Endothelial cell of umbilical vein (primary cell): ENCODE data around the gene CDKN2B-AS1. TPM values are rescaled to one million over a fixed set of nuclear protein-coding genes. Genes with fewer than 3 reads are reported as not detected.

Experiments
- BruUV-seq: library from RNA; stranded (reverse); fragments of 400-500 nt; replicated peaks from 2 replicates; lab custom pipeline; 2021; lab: Mats Ljungman, UMichigan
- CTCF ChIA-PET: fragments of 300-600, 350-600 bp; sonication (Branson Sonifier 250); formaldehyde crosslinking; loops from one replicate; lab custom pipeline; 2021; ENCODE audit warnings: antibody characterized with exemption, inconsistent platforms; lab: Charles Lee
- POLR2A ChIA-PET: fragments of 300-600, 350-600 bp; sonication (Branson Sonifier 250); formaldehyde crosslinking; loops from one replicate; lab custom pipeline; 2021; ENCODE audit warnings: antibody characterized with exemption, inconsistent platforms; lab: Charles Lee
- DNase-seq: peaks from one replicate; pipeline ENCODE4 v3.0.0-alpha.2; 2011; ENCODE audit warnings: low read depth, low spot score
- FAIRE-seq: peaks from 2 replicates; lab custom pipeline; 2011; peaks lifted over from hg19 to GRCh38; lab: Jason Lieb, UNC
- H2AFZ ChIP-seq: 2 replicates; pipeline ENCODE4 v1.6.0; 2012; ENCODE audit warnings: low read depth, low read length, control low read depth, inconsistent platforms
- H3K27ac ChIP-seq: 2 replicates; pipeline ENCODE4 v1.5.1; 2011; ENCODE audit warnings: low read depth, mild to moderate bottlenecking, control low read depth, low read length, moderate library complexity; ENCODE audit not compliant: insufficient read depth
- H3K27me3 ChIP-seq, 2 experiments: 2 replicates each; pipeline versions ENCODE4 v1.6.0 to v1.6.1; 2011; ENCODE audit warnings: low read length in 2 of 2, mixed read lengths in 1 of 2; ENCODE audit not compliant: control insufficient read depth in 2 of 2, insufficient read depth in 2 of 2
- H3K36me3 ChIP-seq, 2 experiments: 2 replicates in 1 of 2; 3 replicates in 1 of 2; pipeline ENCODE4 v1.5.1; 2011; ENCODE audit warnings: low read length in 2 of 2, mild to moderate bottlenecking in 1 of 2, moderate library complexity in 1 of 2; ENCODE audit not compliant: control insufficient read depth in 2 of 2, insufficient read depth in 2 of 2; ENCODE audit errors: extremely low read depth in 1 of 2
- H3K4me1 ChIP-seq: 3 replicates; pipeline ENCODE4 v1.5.1; 2011; ENCODE audit warnings: mild to moderate bottlenecking, low read length; ENCODE audit not compliant: control insufficient read depth, insufficient read depth; ENCODE audit errors: extremely low read depth
- H3K4me2 ChIP-seq: 2 replicates; pipeline ENCODE4 v1.6.1; 2011; ENCODE audit warnings: low read length, control low read depth, mixed read lengths; ENCODE audit not compliant: insufficient read depth
- H3K4me3 ChIP-seq, 3 experiments: fragments of 200-600 bp in 1 of 3; sonication (generic), shearing (Covaris generic) in 1 of 3; replicated peaks in 1 of 3; 2 replicates each; pipeline ENCODE4 v1.5.1; 2011 to 2016; ENCODE audit warnings: control low read depth in 3 of 3, low read length in 3 of 3, mild to moderate bottlenecking in 2 of 3, inconsistent platforms in 1 of 3, low read depth in 1 of 3, moderate library complexity in 1 of 3; ENCODE audit not compliant: insufficient read depth in 1 of 3
- H3K79me2 ChIP-seq: 2 replicates; pipeline ENCODE4 v1.6.0; 2012; ENCODE audit warnings: low read length, inconsistent platforms; ENCODE audit not compliant: control insufficient read depth, insufficient read depth
- H3K9ac ChIP-seq: replicated peaks from 2 replicates; pipeline ENCODE3; 2011; ENCODE audit warnings: low read length, control low read depth; ENCODE audit not compliant: insufficient read depth; ENCODE audit errors: extremely low read depth
- H3K9me1 ChIP-seq: replicated peaks from 3 replicates; pipeline ENCODE4 v1.6.0; 2011; ENCODE audit warnings: mild to moderate bottlenecking, low read length; ENCODE audit not compliant: control insufficient read depth, insufficient read depth; ENCODE audit errors: extremely low read depth
- H3K9me3 ChIP-seq: replicated peaks from 2 replicates; pipeline ENCODE4 v1.5.1; 2012; ENCODE audit warnings: low read length, inconsistent platforms; ENCODE audit not compliant: control insufficient read depth, insufficient read depth
- H4K20me1 ChIP-seq: replicated peaks from 2 replicates; pipeline ENCODE3; 2011; ENCODE audit warnings: mild to moderate bottlenecking, low read length; ENCODE audit not compliant: control insufficient read depth, insufficient read depth; ENCODE audit errors: extremely low read depth
- EZH2 ChIP-seq: IDR thresholded peaks from 2 replicates; pipeline ENCODE4 v1.6.1; 2012; ENCODE audit warnings: borderline replicate concordance, low read depth, mild to moderate bottlenecking, moderate library complexity, low read length, inconsistent platforms; ENCODE audit not compliant: severe bottlenecking
- GATA2 ChIP-seq: IDR thresholded peaks from 2 replicates; pipeline ENCODE4 v1.7.0; 2011; ENCODE audit warnings: low read depth, mild to moderate bottlenecking, moderate library complexity, mixed read lengths, low read length; ENCODE audit not compliant: insufficient read length, insufficient read depth
- JUN ChIP-seq: IDR thresholded peaks from 2 replicates; pipeline ENCODE4 v1.6.1; 2011; ENCODE audit warnings: borderline replicate concordance, low read depth; ENCODE audit not compliant: insufficient read length, insufficient read depth
- MAX ChIP-seq: IDR thresholded peaks from 2 replicates; pipeline ENCODE4 v1.6.1; 2011; ENCODE audit not compliant: insufficient read depth, insufficient read length
- MYC ChIP-seq: IDR thresholded peaks from one replicate; pipeline ENCODE4 v1.6.1; 2011; ENCODE audit warnings: mild to moderate bottlenecking, low read depth, low read length
- POLR2A ChIP-seq: IDR thresholded peaks from 2 replicates; pipeline ENCODE4 v1.6.1; 2012; ENCODE audit warnings: low read depth, mild to moderate bottlenecking, control low read depth, low read length
- POLR2AphosphoS5 ChIP-seq: IDR thresholded peaks from 2 replicates; pipeline ENCODE4 v1.6.1; 2012; ENCODE audit warnings: low read depth, mild to moderate bottlenecking, control low read depth, low read length, moderate library complexity; ENCODE audit not compliant: insufficient read depth
- dilution Hi-C: fragments of 300-500 bp; cut with MboI; formaldehyde crosslinking; loops from one replicate; pipeline ENCODE4 v1.15.0; 2019; ENCODE audit warnings: low sequenced_read_pairs; ENCODE audit not compliant: extremely low pct_ligation_motif_present
- intact Hi-C: fragments of 100-400 bp; cut with micrococcal nuclease; formaldehyde crosslinking; loops from one replicate; pipeline ENCODE4 v1.10.0; 2022
- polyA plus RNA-seq, 4 experiments: library from polyadenylated mRNA; depleted of rRNA in 3 of 4; stranded (reverse) in 3 of 4; unstranded in 1 of 4; fragments of >200 nt; gene quantifications; 2 replicates each; pipeline versions ENCODE4 v1.2.1 to v1.2.3, GENCODE V29; 2011 to 2012; ENCODE audit warnings: missing spikeins in 1 of 4
- total RNA-seq: library from RNA; stranded (reverse); gene quantifications from 2 replicates; pipeline ENCODE4 v1.2.3, GENCODE V29; 2021
- TF ChIP-seq, protein P1 (sequence below), 2 donors: IDR thresholded peaks; 1 replicate in 1 of 2; 2 replicates in 1 of 2; pipeline ENCODE4 v1.5.1; 2011; ENCODE audit warnings: low read length in 2 of 2, mild to moderate bottlenecking in 2 of 2, moderate library complexity in 2 of 2, control low read depth in 1 of 2, inconsistent platforms in 1 of 2, low read depth in 1 of 2; ENCODE audit not compliant: insufficient read depth in 1 of 2; ENCODE audit errors: extremely low read depth in 1 of 2

Gene CDKN2B-AS1
- total and polyA plus RNA-seq, 2 donors (not counting 3 experiments of a cell fraction or from before 2014, with no cell fraction given): 0.44 to 1.9 TPM

GRCh38 chr9:22005702-22006606 lies 11.4 kb downstream of the CDKN2B-AS1 start:
- Histone ChIP-seq H4K20me1 (no peaks in the 10 kb centered on the region), H2AFZ (no peak overlapping the region), H3K4me1 (peaks cover 16% of the 10 kb centered on the region), H3K36me3 (no peaks in the 10 kb centered on the region), H3K4me3 (peak overlapping the region in 1 of 3 experiments; percentile 27), H3K27me3 (peaks cover 21 to 58% of the 10 kb centered on the region in 2 experiments), H3K79me2 (no peaks in the 10 kb centered on the region), H3K9me1 (no peaks in the 10 kb centered on the region), H3K27ac (no peak overlapping the region), H3K9me3 (no peaks in the 10 kb centered on the region), H3K4me2 (peak overlapping the region; percentile 26), H3K9ac (no peak overlapping the region)
- POLR2A ChIA-PET: no interaction called here
- dilution Hi-C loops (no loop called here), intact Hi-C loops (loop anchor here (2.0 to 5.0 kb wide), 3 partner anchors 25 to 441 kb away; partner anchors contain the start of gene DMRTA1)
- CTCF ChIA-PET: interaction anchor here (3.3 to 6.0 kb wide), 7 partner anchors 10 to 238 kb away, joined by 17 to 139 read pairs (median 47); partner anchors contain the start of genes CDKN2A and CDKN2B-AS1
- no TSS peak for BruUV-seq
- TF ChIP-seq GATA2 (no peak), MAX (no peak), EZH2 (peak; percentile 62)
- DNase-seq (no peak), FAIRE-seq (no peak)

GRCh38 chr9:22008384-22008716 lies 13.8 kb downstream of the CDKN2B-AS1 start:
- H3K27ac ChIP-seq: no peak overlapping the region

More at GRCh38 chr9:22008384-22008716, 13.8 kb downstream of the CDKN2B-AS1 start:
- ChIA-PET CTCF (interaction anchor here (0.7 to 6.0 kb wide), 64 partner anchors 8 to 772 kb away, joined by 3 to 139 read pairs (median 6); partner anchors contain the start of genes CDKN2A, CDKN2B-AS1 and MTAP), POLR2A (interaction anchor here (0.8 to 1.8 kb wide), 10 partner anchors 14 to 236 kb away, joined by 3 to 8 read pairs (median 4); partner anchors contain the start of genes CDKN2A and CDKN2B-AS1)
- H3K36me3 ChIP-seq: no peaks in the 10 kb centered on the region
- peak overlapping the region; percentile 60 to 95 (median 90) for H3K4me3 ChIP-seq
- no peaks in the 10 kb centered on the region for H3K9me1 ChIP-seq
- H3K79me2 ChIP-seq: no peaks in the 10 kb centered on the region
- no peak for TF ChIP-seq MAX
- peak; percentile 79 for TF ChIP-seq GATA2
- TF ChIP-seq MYC: no peak
- TF ChIP-seq POLR2AphosphoS5: no peak
- no peak for TF ChIP-seq POLR2A
- no peak for TF ChIP-seq JUN
- TF ChIP-seq, protein P1, sequence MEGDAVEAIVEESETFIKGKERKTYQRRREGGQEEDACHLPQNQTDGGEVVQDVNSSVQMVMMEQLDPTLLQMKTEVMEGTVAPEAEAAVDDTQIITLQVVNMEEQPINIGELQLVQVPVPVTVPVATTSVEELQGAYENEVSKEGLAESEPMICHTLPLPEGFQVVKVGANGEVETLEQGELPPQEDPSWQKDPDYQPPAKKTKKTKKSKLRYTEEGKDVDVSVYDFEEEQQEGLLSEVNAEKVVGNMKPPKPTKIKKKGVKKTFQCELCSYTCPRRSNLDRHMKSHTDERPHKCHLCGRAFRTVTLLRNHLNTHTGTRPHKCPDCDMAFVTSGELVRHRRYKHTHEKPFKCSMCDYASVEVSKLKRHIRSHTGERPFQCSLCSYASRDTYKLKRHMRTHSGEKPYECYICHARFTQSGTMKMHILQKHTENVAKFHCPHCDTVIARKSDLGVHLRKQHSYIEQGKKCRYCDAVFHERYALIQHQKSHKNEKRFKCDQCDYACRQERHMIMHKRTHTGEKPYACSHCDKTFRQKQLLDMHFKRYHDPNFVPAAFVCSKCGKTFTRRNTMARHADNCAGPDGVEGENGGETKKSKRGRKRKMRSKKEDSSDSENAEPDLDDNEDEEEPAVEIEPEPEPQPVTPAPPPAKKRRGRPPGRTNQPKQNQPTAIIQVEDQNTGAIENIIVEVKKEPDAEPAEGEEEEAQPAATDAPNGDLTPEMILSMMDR (IDR thresholded peaks at IDR 0.05; ENCODE audit: extremely low read depth in 1 of 2, insufficient read depth in 1 of 2, low read depth in 1 of 2, low read length in 2 of 2): no peak
- intact Hi-C loops (loop anchor here (1.0 to 5.0 kb wide), 6 partner anchors 40 to 439 kb away; partner anchors contain the start of gene DMRTA1), dilution Hi-C loops (no loop called here)
- no TSS peak for BruUV-seq
- peaks cover 20 to 37% of the 10 kb centered on the region in 2 experiments for H3K27me3 ChIP-seq
- H4K20me1 ChIP-seq: no peaks in the 10 kb centered on the region
- no peaks in the 10 kb centered on the region for H3K9me3 ChIP-seq
- no peak for DNase-seq
- peak overlapping the region; percentile 85 for H3K9ac ChIP-seq
- H2AFZ ChIP-seq: peak overlapping the region; percentile 99
- peak overlapping the region; percentile 99 for H3K4me2 ChIP-seq
- peaks cover 16% of the 10 kb centered on the region for H3K4me1 ChIP-seq
- no peak for FAIRE-seq
